ENCODE results near the gene SYNPO2. TPM values are rescaled to one million over a fixed set of nuclear protein-coding genes. Genes with fewer than 3 reads are reported as not detected.
"Not testable (repeated sequence)": the region's sequence is repeated elsewhere in the genome, so short reads cannot be mapped to it uniquely, and the experiment has no call there.

The SYNPO2 gene
- total RNA-seq, 1 donor from 2014 or later: 188 TPM

DNA sequence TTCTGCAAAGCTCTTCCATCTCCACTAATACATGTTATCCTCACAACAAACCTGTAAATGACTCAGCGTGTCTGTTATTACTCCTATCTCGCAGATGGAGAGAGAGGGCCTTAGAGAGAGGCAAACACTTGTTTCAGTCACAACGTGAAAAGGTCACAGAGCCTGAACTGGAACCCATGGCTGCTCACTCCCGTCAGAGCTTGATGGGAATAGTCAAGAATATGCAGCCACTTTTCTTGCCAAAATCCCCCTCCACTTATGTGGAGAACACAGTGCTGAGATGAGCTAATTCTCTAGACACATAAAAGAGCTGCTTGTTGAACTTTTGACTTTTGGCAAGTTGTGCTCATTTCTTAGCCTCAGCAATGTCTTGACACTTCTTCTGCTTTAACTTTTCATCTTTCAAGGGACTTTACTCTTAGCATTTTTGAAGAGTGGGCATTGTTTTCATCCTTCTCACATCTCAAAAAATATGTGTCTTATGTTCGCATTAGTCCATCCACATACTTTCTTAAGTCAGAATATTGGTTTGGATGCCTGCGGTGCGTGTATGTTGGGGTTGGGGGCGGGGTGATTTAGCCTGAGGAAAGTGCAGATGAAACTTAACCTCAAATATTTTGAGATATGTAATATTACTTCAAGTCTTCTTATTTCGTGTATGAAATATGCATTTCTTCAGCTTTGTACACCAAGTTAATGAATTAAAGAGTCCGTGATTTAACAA, 69.2 kb downstream of the SYNPO2 start:
- ATAC-seq (peak; percentile 79), DNase-seq (no peak)
- intact Hi-C loops (cut with micrococcal nuclease): no loop called here

DNA sequence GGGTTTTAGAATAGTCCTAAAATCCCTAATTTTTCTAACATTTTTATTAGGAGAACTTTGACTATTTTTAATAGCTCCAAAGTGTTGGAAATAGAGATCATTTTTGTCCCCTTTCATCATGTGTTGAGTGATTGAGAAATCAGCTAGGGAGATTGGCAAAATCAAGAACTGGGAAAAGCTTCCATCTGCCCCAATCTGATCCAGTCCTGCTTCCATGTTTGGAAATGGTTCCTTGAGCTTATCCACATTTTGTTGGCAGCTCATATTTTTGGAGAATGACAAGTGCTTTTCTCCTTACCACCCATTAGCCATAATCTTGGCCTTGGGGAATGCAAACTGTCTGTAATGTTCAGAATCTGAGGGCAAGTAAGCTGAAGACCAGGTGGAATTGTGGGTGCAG, 73.9 kb downstream of the SYNPO2 start:
- DNase-seq (no peak), ATAC-seq (peak; percentile 14)
- intact Hi-C loops (cut with micrococcal nuclease): loop anchor here (10.0 kb wide), 2 partner anchors 68 to 218 kb away; no protein-coding TSS in a partner anchor

DNA sequence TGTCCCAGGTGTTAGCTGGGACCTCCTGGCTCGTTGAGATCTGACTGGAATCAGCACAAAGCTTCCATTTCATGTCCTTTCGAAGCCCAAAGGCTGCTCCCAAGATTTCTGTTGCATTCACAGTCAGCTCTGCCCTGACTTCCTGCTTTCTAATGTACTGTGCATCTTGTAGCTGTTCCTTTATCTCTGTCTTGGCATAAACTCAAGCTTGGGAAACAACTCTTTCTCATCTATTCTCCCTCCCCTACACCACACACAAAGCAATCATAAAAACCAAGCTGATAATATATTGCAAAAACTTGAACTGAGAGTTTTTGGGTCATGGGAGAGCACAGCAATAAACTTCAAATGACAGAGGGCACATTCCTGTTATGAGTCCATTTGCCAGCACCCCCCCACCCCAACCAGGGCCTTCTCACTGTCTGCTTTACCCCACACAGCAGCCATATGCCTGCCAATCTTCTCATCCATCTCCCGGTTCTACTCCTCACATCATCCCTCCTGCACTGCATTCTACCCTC, 76.3 kb downstream of the SYNPO2 start:
- ATAC-seq (peak; percentile 19), DNase-seq (no peak)
- intact Hi-C loops (cut with micrococcal nuclease): loop anchor here (5.0 to 10.0 kb wide), 3 partner anchors 70 to 220 kb away; no protein-coding TSS in a partner anchor

DNA sequence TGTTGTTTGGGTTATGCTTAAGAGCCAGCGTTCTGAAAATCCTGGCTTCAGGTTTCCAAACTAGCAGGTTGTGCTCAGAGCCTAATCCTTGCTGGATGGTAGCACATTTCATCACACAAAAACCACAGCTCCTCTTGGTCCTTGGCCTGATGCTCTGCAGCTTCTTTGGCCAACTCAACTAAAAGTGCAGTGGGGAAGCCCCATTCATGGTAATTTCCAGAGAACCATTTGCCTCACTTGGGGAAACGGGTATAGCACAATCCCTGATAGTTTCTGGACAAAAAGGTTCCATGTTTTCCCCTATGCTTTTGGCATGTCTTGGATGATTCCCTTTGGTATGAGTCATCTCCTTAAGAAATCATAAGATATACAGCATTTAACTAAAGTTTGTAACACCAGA, 78.7 kb downstream of the SYNPO2 start:
- DNase-seq: no peak
- intact Hi-C loops (cut with micrococcal nuclease): loop anchor here (5.0 to 10.0 kb wide), 3 partner anchors 73 to 223 kb away; no protein-coding TSS in a partner anchor
- ATAC-seq: peak; percentile 4

DNA sequence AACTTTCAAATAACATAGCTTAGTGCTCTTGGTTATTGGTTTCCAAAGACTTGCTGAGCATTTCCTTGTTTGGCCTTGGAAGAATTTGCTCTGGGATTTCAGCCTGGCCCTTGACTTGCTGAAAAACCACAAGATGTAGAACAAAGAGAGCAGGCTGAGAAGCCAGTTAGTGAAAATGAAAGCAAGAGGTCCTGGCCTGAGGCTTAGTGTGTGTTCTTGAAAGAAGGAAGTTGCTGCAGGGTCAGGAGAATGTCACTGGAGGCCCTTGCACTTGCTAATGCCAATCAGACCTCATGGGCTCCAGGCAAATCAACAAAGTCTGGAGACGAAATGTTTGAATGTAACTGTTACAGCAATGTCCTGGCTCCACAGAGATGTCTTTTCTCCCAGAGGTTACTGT, 79.4 kb downstream of the SYNPO2 start:
- DNase-seq (no peak), ATAC-seq (peak; percentile 82)
- intact Hi-C loops (cut with micrococcal nuclease): loop anchor here (5.0 to 10.0 kb wide), 3 partner anchors 73 to 223 kb away; no protein-coding TSS in a partner anchor

DNA sequence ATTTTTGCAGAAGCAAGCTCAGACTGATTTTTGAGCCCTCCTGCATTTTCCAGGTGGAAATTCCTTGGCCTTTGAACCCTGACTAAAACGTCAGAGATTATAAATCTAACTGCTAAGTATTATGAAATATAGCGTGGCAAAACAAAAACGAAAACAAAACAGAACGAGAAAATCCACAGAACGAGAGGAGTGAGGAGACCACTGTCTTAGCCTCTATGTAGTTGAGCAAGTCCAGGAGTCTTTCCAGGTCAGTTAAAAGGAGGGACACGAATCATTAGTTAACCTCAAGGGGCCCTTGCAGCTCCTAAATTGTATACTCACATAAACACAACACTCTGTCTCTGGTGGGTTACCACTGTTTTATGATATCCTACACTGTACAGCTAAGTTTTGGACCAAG, 80.2 kb downstream of the SYNPO2 start:
- ATAC-seq (peak; percentile 22), DNase-seq (no peak)
- intact Hi-C loops (cut with micrococcal nuclease): loop anchor here (5.0 to 10.0 kb wide), 3 partner anchors 74 to 224 kb away; no protein-coding TSS in a partner anchor

DNA sequence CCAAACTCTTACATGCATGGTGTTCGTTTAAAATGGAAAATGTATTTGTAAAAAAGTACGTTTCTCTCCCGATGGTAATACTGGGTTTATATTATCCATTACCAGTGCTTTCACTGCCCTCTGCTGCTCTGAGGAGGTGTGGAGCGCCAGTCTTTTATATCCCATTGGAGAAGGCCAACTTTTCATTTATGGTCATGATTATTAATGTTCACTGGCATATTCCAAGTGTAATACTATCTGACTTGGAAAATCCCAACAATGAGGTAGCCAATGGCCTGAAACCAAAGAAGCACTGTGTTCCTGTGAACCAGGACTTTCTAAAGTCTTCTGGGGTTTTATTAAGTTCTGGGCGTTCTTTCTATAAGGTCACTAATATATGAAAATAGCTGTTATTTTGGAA, 80.7 kb downstream of the SYNPO2 start:
- DNase-seq: peak; percentile 62
- peak; percentile 87 for ATAC-seq
- intact Hi-C loops (cut with micrococcal nuclease): loop anchor here (5.0 to 10.0 kb wide), 3 partner anchors 75 to 225 kb away; no protein-coding TSS in a partner anchor

DNA sequence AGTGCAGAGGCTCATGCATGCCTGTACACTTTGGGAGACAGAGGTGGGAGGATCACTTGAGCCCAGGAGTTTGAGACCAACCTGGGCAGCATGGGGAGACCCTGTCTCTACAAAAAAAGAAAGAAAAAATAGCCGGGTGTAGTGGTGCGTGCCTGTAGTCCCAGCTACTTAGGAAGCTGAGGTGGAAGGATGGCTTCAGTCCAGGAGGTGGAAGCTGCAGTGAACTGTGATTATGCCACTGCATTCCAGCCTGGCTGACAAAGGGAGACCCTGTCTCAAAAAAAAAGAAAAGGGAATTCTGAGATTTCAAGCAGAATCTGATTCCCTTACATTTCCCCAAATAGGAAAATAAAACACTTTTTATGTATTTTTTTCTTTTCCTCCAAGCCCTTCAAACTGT, 83.5 kb downstream of the SYNPO2 start:
- intact Hi-C loops (cut with micrococcal nuclease): no loop called here
- DNase-seq (no peak), ATAC-seq (no peak)

DNA sequence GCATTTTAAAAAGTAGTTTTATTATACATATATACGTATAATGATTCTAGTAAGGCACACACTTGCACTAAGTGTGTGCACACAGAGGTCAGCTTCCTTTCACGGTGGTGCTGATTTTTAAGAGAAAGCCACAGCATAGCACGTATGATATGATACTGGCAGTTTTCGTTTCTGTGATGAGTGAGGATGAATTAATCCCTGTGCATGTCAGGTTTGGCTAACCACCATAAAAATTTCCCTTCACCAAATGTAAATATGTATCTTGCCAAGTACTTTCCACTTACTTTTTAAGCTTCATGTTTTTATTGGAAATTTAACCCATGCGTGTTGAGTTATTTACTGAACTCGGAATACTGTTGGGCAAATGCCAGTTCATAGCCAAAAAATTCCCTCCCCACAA, 84.6 kb downstream of the SYNPO2 start:
- no peak for ATAC-seq
- intact Hi-C loops (cut with micrococcal nuclease): no loop called here
- no peak for DNase-seq

DNA sequence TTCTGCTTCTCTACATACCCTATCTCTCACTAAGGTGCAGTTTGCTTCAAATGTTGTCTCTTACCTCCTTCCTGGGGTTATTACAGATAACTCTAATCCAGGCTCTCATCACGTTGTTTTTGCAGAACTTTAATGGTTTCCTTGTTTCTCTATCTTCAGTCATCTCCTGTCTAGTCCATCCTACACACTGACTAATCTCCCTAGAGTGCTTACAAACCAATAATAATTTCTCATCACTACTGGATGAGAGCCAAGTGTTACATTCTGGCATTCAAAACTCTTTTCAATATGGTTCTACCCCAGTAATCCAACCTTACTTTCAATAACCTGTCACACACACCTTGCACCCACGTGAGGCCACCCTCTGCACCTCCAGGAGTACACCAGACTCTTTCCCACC, 86.1 kb downstream of the SYNPO2 start:
- intact Hi-C loops (cut with micrococcal nuclease): no loop called here

DNA sequence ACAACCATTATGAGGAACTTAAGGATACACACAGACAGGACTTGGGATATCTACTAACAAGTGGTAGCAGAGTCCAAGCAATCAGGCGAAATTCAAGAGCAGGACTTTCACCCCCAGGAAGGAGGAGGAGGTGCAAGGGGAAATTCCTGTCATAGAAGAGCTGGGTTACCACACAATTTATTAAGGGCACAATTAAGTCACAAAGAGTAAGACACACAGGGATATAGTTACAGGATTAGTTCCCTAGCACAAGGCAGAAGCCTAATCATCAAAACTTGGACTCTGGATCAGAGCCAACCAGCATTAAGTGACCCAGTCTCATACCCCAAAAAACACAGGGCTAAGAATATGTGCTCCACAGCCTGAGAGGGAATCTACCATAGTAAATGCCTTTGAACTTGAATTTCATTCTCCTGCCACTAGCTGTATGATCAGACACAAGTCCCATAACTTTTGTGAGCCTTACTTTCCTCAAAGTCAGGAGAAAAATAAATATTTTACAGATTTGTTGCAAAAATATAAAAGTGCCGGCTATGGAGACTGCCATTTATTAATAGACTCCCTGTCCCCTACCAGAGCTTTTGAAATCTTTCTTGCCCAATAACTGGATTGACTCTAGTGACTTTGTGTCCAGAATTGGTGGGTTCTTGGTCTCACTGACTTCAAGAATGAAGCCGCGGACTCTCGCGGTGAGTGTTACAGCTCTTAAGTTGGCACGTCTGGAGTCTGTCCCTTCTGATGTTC, 87.0 kb downstream of the SYNPO2 start:
- DNase-seq (no peak), ATAC-seq (peak; percentile 9)
- intact Hi-C loops (cut with micrococcal nuclease): no loop called here

More for the DNA sequence above, 86.1 kb downstream of the SYNPO2 start:
- ATAC-seq: peak; percentile 11
- DNase-seq: no peak

DNA sequence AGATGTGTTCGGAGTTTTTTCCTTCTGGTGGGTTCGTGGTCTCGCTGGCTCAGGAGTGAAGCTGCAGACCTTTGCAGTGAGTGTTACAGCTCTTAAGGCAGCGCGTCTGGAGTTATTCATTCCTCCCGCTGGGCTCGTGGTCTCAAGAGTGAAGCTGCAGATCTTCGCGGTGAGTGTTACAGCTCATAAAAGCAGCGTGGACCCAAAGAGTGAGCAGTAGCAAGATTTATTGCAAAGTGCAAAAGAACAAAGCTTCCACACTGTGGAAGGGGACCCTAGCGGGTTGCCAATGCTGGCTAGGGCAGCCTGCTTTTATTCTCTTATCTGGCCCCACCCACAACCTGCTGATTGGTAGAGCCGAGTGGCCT, 87.5 kb downstream of the SYNPO2 start:
- ATAC-seq; intact Hi-C loops (cut with micrococcal nuclease); DNase-seq: not testable (repeated sequence)

DNA sequence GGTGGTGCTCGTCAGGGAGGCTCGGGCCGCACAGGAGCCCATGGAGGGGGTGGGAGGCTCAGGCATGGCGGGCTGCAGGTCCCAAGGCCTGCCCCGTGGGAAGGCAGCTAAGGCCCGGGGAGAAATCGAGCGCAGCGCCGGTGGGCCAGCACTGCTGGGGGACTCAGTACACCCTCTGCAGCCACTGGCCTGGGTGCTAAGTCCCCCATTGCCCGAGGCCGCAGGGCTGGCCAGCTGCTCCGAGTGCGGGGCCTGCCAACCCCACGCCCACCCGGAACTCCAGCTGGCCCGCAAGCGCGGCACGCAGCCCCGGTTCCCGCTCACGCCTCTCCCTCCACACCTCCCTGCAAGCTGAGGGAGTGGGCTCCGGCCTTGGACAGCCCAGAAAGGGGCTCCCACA, 88.4 kb downstream of the SYNPO2 start:
- intact Hi-C loops (cut with micrococcal nuclease); ATAC-seq; DNase-seq: not testable (repeated sequence)

DNA sequence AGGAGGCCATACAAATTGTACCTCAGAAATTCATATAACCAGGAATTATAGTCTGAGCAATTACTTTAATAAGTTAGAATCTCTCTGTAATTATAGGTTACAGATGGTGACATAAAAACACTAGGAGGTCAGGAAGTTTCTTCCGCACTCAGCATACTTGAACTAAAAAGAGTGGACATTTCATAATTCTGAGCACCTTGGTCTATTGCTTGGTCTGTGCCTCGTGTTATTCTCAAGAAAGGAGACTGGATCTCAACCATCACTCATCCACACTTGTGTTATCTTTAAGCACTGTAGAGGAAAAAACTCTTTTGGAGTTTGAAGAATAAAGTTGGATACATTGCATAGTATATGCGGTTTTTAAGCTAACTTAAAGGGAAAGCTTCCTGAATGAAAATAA, 91.1 kb downstream of the SYNPO2 start:
- no peak for DNase-seq
- intact Hi-C loops (cut with micrococcal nuclease): loop anchor here (5.0 to 10.0 kb wide), 2 partner anchors 55 to 313 kb away; no protein-coding TSS in a partner anchor
- no peak for ATAC-seq

DNA sequence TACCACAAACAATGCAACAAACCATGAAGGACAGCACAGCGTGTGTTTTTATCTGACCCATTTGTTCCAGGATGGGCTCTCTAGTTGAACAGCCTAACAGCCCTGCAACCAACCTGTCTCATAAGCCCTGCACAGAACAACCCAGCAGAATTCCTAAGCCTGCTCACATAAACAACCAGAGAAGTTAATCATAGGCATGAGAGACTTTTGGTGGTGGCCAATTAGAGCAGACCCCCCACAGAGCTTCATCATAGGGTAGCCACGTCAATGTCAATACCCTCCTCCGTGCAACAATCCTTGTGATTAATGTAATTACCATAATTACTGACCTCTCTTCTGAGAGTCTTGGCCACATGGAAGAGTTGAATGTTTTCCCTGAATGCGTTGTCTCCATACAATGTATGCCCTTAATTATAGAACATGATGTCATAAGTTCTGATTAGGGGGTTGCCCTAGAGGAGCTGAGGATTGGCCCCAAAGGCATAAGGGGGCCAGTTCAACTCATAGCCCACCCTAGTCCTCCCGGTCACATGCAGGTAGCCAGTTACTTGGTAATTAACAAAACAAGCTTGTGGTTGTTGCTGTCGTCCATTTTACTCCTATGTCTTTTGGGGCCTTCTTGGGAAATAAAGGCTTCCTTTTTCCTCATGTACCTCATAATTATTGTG, 92.7 kb downstream of the SYNPO2 start:
- intact Hi-C loops (cut with micrococcal nuclease): loop anchor here (5.0 to 10.0 kb wide), 2 partner anchors 53 to 311 kb away; no protein-coding TSS in a partner anchor
- peak; percentile 28 for ATAC-seq

DNA sequence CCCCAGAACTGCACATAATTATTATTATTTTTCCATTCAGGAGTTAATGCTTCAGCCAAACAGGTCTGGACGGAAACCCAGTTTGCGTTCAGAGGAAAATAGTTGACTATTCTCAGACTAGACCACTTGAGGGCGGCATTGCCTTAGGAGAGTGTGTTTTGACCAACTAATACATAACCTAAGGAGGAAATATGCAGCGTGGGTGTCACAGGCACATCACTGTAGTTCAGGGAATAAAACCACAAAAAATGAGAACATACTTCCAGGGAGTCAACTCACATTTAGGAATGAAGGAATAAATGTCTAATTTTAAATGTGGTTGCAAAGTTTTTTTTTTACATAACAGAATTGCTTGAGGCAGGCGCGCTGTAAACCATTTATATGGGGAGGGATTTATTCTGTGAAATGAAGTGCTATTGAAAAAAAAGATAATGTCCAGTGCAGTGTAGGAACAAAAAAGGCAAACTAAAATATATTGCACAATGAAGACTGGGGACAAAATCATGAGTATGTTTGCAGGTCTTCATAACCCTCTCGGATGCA, 93.3 kb downstream of the SYNPO2 start:
- DNase-seq (no peak), ATAC-seq (peak; percentile 73)
- intact Hi-C loops (cut with micrococcal nuclease): loop anchor here (5.0 to 10.0 kb wide), 2 partner anchors 53 to 310 kb away; no protein-coding TSS in a partner anchor

More for the DNA sequence above, 92.7 kb downstream of the SYNPO2 start:
- no peak for DNase-seq

DNA sequence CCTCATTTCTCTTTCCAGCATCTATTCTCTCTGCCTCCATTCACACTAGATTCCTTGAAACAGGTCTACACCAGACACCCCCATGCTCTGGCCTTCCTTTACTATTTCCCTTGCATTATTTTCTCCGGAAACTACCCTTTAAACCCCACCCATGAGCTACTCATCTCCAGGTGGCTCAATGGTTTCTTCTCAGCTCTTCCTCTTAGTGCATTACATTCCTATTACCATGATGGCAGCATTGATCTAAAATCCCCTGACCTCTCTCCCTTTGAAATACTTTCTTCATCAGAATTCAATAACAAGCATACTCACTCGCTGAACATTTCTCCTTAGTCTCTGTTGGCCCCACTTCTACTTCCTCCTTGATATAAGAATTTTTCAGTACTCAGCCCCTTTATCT, 94.6 kb downstream of the SYNPO2 start:
- DNase-seq (no peak), ATAC-seq (no peak)
- intact Hi-C loops (cut with micrococcal nuclease): loop anchor here (5.0 to 10.0 kb wide), 2 partner anchors 52 to 309 kb away; no protein-coding TSS in a partner anchor

DNA sequence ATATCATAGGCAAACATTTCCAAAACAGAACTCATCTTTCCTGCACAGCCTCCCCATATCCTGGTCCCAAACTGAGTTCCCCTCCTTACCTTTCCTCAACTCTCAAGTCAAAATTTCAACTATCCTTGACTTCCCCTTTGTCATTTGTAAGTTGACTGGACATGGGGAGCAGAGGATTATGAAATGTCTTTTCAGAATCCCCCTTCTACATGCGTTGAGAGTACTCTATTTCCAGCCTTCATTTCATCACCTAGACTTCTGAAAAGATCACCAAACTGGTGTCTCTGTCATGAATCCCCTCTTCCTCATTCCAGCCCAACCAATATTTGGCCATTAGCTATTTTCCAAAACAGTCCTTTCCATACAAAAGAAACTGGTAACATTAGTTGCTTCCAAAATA, 95.2 kb downstream of the SYNPO2 start:
- ATAC-seq (no peak), DNase-seq (no peak)
- intact Hi-C loops (cut with micrococcal nuclease): loop anchor here (5.0 to 10.0 kb wide), 2 partner anchors 51 to 308 kb away; no protein-coding TSS in a partner anchor
